Measurements from ENCODE around the gene TRMT11.

The TRMT11 gene

DNA sequence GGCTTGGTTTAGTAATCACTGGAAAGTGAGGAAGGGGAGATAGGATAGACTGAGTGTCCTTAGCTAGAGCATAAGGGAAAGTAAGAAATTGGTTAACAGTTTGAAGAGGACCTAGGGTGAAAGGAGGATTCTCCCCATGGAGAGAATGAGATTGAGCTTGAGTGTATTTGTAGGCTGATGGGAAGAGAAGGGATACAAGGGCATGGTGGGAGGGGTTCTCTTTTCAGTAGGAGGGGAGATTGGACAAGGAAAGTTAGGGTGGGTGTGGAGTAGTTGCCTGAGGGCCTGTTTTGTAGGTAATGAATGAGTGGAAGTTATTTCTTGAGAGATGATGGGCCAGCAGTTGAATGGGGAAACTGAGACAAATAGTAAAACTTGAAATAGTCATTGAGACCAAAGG, 1.9 kb downstream of the TRMT11 start:
- Histone ChIP-seq H3K27me3 (ENCODE audit: control insufficient read depth in 5 of 5, insufficient read depth in 4 of 5, low read length in 5 of 5) (no peaks in the 10 kb centered on the region), H3K27ac (ENCODE audit: low read depth, low read length) (no peak overlapping the region), H3K4me3 (ENCODE audit: low read depth in 1 of 5, low read length in 5 of 5) (no peak overlapping the region), H3K36me3 (ENCODE audit: control insufficient read depth in 5 of 5, insufficient read depth in 5 of 5, low read length in 5 of 5) (no peaks in the 10 kb centered on the region), H3K9ac (ENCODE audit: low read length in 5 of 5) (no peak overlapping the region), H3K4me1 (ENCODE audit: control insufficient read depth in 5 of 5, insufficient read depth in 5 of 5, low read length in 5 of 5) (peaks cover 0 to 17% (median 17%) of the 10 kb centered on the region in 5 donors), H3K9me3 (ENCODE audit: control insufficient read depth in 5 of 5, low read length in 5 of 5) (no peaks in the 10 kb centered on the region)

DNA sequence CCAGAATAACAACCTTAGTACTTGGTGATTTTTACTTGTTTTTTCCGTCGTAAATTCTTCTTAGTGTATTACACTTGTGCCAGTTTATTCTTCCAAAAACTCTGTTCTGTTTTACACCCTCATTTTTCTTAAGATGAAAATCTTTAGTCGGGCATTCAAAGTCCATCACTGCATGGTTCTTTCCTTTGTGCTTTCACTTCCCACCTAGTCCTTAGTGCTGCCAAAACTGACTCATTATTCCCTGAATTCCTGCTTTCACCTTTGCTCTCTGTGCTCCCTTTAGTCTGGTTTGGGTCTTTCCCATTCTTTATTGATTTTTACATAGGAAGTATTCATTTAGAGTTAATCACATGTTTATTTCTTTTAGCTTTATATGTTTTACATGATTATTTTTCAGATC, 3.3 kb downstream of the TRMT11 start:
- Histone ChIP-seq H3K4me1 (ENCODE audit: control insufficient read depth in 5 of 5, insufficient read depth in 5 of 5, low read length in 5 of 5) (peaks cover 0 to 17% (median 17%) of the 10 kb centered on the region in 5 donors), H3K27ac (ENCODE audit: low read depth, low read length) (no peak overlapping the region)

GRCh38 chr6:125991653-125992052, 5.3 kb downstream of the TRMT11 start:
- no peaks in the 10 kb centered on the region for H3K36me3 ChIP-seq (ENCODE audit: control insufficient read depth in 5 of 5, insufficient read depth in 5 of 5, low read length in 5 of 5)
- no peak overlapping the region for H3K4me3 ChIP-seq (ENCODE audit: low read depth in 1 of 5, low read length in 5 of 5)
- peaks cover 0 to 9% (median 7%) of the 10 kb centered on the region in 5 donors for H3K4me1 ChIP-seq (ENCODE audit: control insufficient read depth in 5 of 5, insufficient read depth in 5 of 5, low read length in 5 of 5)
- no peaks in the 10 kb centered on the region for H3K27me3 ChIP-seq (ENCODE audit: control insufficient read depth in 5 of 5, insufficient read depth in 4 of 5, low read length in 5 of 5)
- no peak overlapping the region for H3K27ac ChIP-seq (ENCODE audit: low read depth, low read length)
- no peak overlapping the region for H3K9ac ChIP-seq (ENCODE audit: low read length in 5 of 5)
- no peaks in the 10 kb centered on the region for H3K9me3 ChIP-seq (ENCODE audit: control insufficient read depth in 5 of 5, low read length in 5 of 5)

More for the DNA sequence above, 3.3 kb downstream of the TRMT11 start:
- H3K9me3 ChIP-seq (ENCODE audit: control insufficient read depth in 5 of 5, low read length in 5 of 5) = no peaks in the 10 kb centered on the region
- H3K27me3 ChIP-seq (ENCODE audit: control insufficient read depth in 5 of 5, insufficient read depth in 4 of 5, low read length in 5 of 5) = no peaks in the 10 kb centered on the region
- H3K9ac ChIP-seq (ENCODE audit: low read length in 5 of 5) = no peak overlapping the region
- no peaks in the 10 kb centered on the region for H3K36me3 ChIP-seq (ENCODE audit: control insufficient read depth in 5 of 5, insufficient read depth in 5 of 5, low read length in 5 of 5)
- no peak overlapping the region for H3K4me3 ChIP-seq (ENCODE audit: low read depth in 1 of 5, low read length in 5 of 5)

GRCh38 chr6:125994670-125995488, 8.5 kb downstream of the TRMT11 start:
- Histone ChIP-seq H3K36me3 (ENCODE audit: control insufficient read depth in 5 of 5, insufficient read depth in 5 of 5, low read length in 5 of 5) (peaks cover 0 to 19% (median 12%) of the 10 kb centered on the region in 5 donors), H3K27me3 (ENCODE audit: control insufficient read depth in 5 of 5, insufficient read depth in 4 of 5, low read length in 5 of 5) (no peaks in the 10 kb centered on the region), H3K27ac (ENCODE audit: low read depth, low read length) (no peak overlapping the region), H3K9me3 (ENCODE audit: control insufficient read depth in 5 of 5, low read length in 5 of 5) (no peaks in the 10 kb centered on the region), H3K4me3 (ENCODE audit: low read depth in 1 of 5, low read length in 5 of 5) (no peak overlapping the region), H3K4me1 (ENCODE audit: control insufficient read depth in 5 of 5, insufficient read depth in 5 of 5, low read length in 5 of 5) (no peaks in the 10 kb centered on the region), H3K9ac (ENCODE audit: low read length in 5 of 5) (no peak overlapping the region)

- no peak overlapping the region for H3K27ac ChIP-seq (ENCODE audit: low read depth, low read length)
- peaks cover 0 to 23% (median 13%) of the 10 kb centered on the region in 5 donors for H3K36me3 ChIP-seq (ENCODE audit: control insufficient read depth in 5 of 5, insufficient read depth in 5 of 5, low read length in 5 of 5)
- no peaks in the 10 kb centered on the region for H3K9me3 ChIP-seq (ENCODE audit: control insufficient read depth in 5 of 5, low read length in 5 of 5)
- H3K4me3 ChIP-seq (ENCODE audit: low read depth in 1 of 5, low read length in 5 of 5) = no peak overlapping the region
- H3K9ac ChIP-seq (ENCODE audit: low read length in 5 of 5) = no peak overlapping the region
- H3K27me3 ChIP-seq (ENCODE audit: control insufficient read depth in 5 of 5, insufficient read depth in 4 of 5, low read length in 5 of 5) = no peaks in the 10 kb centered on the region
- H3K4me1 ChIP-seq (ENCODE audit: control insufficient read depth in 5 of 5, insufficient read depth in 5 of 5, low read length in 5 of 5) = no peaks in the 10 kb centered on the region
These were observed 9.7 kb downstream of the TRMT11 start for GRCh38 chr6:125995972-125996580.

GRCh38 chr6:126002755-126003679, 16.7 kb downstream of the TRMT11 start:
- peaks cover 0 to 44% (median 19%) of the 10 kb centered on the region in 5 donors for H3K36me3 ChIP-seq (ENCODE audit: control insufficient read depth in 5 of 5, insufficient read depth in 5 of 5, low read length in 5 of 5)
- H3K27me3 ChIP-seq (ENCODE audit: control insufficient read depth in 5 of 5, insufficient read depth in 4 of 5, low read length in 5 of 5) = no peaks in the 10 kb centered on the region
- no peaks in the 10 kb centered on the region for H3K4me1 ChIP-seq (ENCODE audit: control insufficient read depth in 5 of 5, insufficient read depth in 5 of 5, low read length in 5 of 5)
- no peak overlapping the region for H3K9ac ChIP-seq (ENCODE audit: low read length in 5 of 5)
- no peak overlapping the region for H3K4me3 ChIP-seq (ENCODE audit: low read depth in 1 of 5, low read length in 5 of 5)
- no peaks in the 10 kb centered on the region for H3K9me3 ChIP-seq (ENCODE audit: control insufficient read depth in 5 of 5, low read length in 5 of 5)
- H3K27ac ChIP-seq (ENCODE audit: low read depth, low read length) = no peak overlapping the region

DNA sequence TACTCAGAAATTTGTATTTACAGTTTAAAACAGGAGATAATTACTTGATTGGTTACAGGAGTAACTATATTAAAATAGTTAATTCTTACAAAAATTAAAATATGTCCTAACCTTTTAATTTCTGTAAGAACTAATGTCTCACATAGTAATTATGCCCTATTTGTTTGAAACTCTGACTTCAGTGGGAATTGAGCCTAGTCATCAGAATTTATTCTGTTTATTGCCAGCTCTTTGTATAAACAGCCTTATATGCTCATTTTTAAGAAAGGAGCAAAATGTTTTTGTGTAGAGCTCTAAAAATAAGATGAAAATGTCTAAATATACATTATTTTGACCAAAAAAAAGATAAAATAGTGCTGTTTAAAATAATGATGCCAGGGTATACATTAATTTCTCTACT, 21.5 kb downstream of the TRMT11 start:
- Histone ChIP-seq H3K4me3 (ENCODE audit: low read depth in 1 of 5, low read length in 5 of 5) (no peak overlapping the region), H3K4me1 (ENCODE audit: control insufficient read depth in 5 of 5, insufficient read depth in 5 of 5, low read length in 5 of 5) (no peaks in the 10 kb centered on the region), H3K9ac (ENCODE audit: low read length in 5 of 5) (no peak overlapping the region), H3K27me3 (ENCODE audit: control insufficient read depth in 5 of 5, insufficient read depth in 4 of 5, low read length in 5 of 5) (no peaks in the 10 kb centered on the region), H3K27ac (ENCODE audit: low read depth, low read length) (no peak overlapping the region), H3K9me3 (ENCODE audit: control insufficient read depth in 5 of 5, low read length in 5 of 5) (no peaks in the 10 kb centered on the region), H3K36me3 (ENCODE audit: control insufficient read depth in 5 of 5, insufficient read depth in 5 of 5, low read length in 5 of 5) (peaks cover 30 to 50% (median 40%) of the 10 kb centered on the region in 5 donors)

DNA sequence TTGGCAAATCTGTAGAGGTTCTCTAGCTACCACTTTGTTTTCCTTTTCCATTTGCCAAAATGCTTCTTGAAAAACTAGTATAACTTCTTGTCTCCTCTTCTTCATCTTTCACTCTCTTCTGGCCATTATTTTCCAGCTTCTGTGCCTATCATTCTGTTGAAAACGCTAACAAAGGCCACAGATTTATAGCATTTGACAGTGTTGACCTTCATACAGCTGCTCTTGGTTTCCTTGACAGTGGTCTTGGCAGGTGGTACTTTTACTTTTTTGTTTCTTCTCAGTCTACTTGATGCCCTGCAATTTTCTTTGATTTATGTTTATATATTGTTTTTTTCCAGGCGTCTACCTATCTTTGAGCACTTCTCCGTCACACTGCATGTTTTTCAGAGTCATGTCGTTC, 23.7 kb downstream of the TRMT11 start:
- H3K9me3 ChIP-seq (ENCODE audit: control insufficient read depth in 5 of 5, low read length in 5 of 5) = no peaks in the 10 kb centered on the region
- no peaks in the 10 kb centered on the region for H3K27me3 ChIP-seq (ENCODE audit: control insufficient read depth in 5 of 5, insufficient read depth in 4 of 5, low read length in 5 of 5)
- H3K36me3 ChIP-seq (ENCODE audit: control insufficient read depth in 5 of 5, insufficient read depth in 5 of 5, low read length in 5 of 5) = peaks cover 46 to 59% (median 52%) of the 10 kb centered on the region in 5 donors
- H3K9ac ChIP-seq (ENCODE audit: low read length in 5 of 5) = no peak overlapping the region
- H3K27ac ChIP-seq (ENCODE audit: low read depth, low read length) = no peak overlapping the region
- H3K4me3 ChIP-seq (ENCODE audit: low read depth in 1 of 5, low read length in 5 of 5) = no peak overlapping the region
- H3K4me1 ChIP-seq (ENCODE audit: control insufficient read depth in 5 of 5, insufficient read depth in 5 of 5, low read length in 5 of 5) = no peaks in the 10 kb centered on the region

DNA sequence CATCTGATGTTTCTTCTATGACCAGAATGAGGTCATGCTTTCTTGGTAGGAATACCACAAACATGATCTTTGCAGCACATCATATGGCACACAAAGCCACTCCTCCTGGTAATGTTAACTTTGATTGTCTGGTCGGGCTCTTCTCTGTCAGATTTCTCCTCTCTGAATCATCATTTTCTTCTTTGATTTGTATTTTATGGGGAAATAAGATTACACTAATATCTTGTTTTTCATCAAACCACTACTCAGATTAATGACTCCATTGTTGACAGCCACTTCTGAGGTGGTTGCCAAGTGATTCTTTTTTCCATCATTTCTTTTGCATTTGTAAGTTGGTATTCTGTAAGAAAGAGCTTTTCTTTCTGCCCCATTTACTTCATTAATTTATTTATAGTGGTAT, 29.5 kb downstream of the TRMT11 start:
- Histone ChIP-seq H3K4me1 (ENCODE audit: control insufficient read depth in 5 of 5, insufficient read depth in 5 of 5, low read length in 5 of 5) (no peaks in the 10 kb centered on the region), H3K9ac (ENCODE audit: low read length in 5 of 5) (no peak overlapping the region), H3K27me3 (ENCODE audit: control insufficient read depth in 5 of 5, insufficient read depth in 4 of 5, low read length in 5 of 5) (no peaks in the 10 kb centered on the region), H3K27ac (ENCODE audit: low read depth, low read length) (no peak overlapping the region), H3K4me3 (ENCODE audit: low read depth in 1 of 5, low read length in 5 of 5) (no peak overlapping the region), H3K36me3 (ENCODE audit: control insufficient read depth in 5 of 5, insufficient read depth in 5 of 5, low read length in 5 of 5) (peaks cover 39 to 67% (median 55%) of the 10 kb centered on the region in 5 donors), H3K9me3 (ENCODE audit: control insufficient read depth in 5 of 5, low read length in 5 of 5) (no peaks in the 10 kb centered on the region)

Measured in subcutaneous abdominal adipose tissue (tissue), 5 donors.